BE2C (cell line): ENCODE results near the gene DTNA.

ENCODE experiments used
- DNase-seq: peaks from one replicate; pipeline ENCODE4 v3.0.0-alpha.2; 2020
- H3K27me3 ChIP-seq: fragments of 250-450 bp; sonication (Bioruptor Pico); 2 replicates; pipeline ENCODE4 v1.5.1; 2020; ENCODE audit warnings: mild to moderate bottlenecking
- H3K36me3 ChIP-seq: fragments of 250-450 bp; sonication (Bioruptor Pico); 2 replicates; pipeline ENCODE4 v1.5.1; 2020; ENCODE audit warnings: mild to moderate bottlenecking
- H3K4me1 ChIP-seq: fragments of 250-450 bp; sonication (Bioruptor Pico); 2 replicates; pipeline ENCODE4 v1.5.1; 2020
- H3K4me3 ChIP-seq: 2 replicates; pipeline ENCODE4 v1.5.1; 2011; ENCODE audit warnings: low read depth, low read length
- H3K9me3 ChIP-seq: fragments of 250-450 bp; sonication (Bioruptor Pico); 2 replicates; pipeline ENCODE4 v1.5.1; 2020
- CTCF ChIP-seq: IDR thresholded peaks from 2 replicates; pipeline ENCODE4 v1.5.1; 2012; ENCODE audit warnings: mild to moderate bottlenecking, low read depth, low read length

Gene DTNA

GRCh38 chr18:34848156-34848555, 138.1 kb downstream of the DTNA start:
- no peak overlapping the region for H3K4me3 ChIP-seq
- no peaks in the 10 kb centered on the region for H3K9me3 ChIP-seq
- no peaks in the 10 kb centered on the region for H3K4me1 ChIP-seq
- no peaks in the 10 kb centered on the region for H3K36me3 ChIP-seq
- no peaks in the 10 kb centered on the region for H3K27me3 ChIP-seq
- no peak for TF ChIP-seq CTCF
- DNase-seq, result no peak

GRCh38 chr18:34848695-34849094, 138.6 kb downstream of the DTNA start:
- Histone ChIP-seq H3K4me3 (no peak overlapping the region), H3K27me3 (no peaks in the 10 kb centered on the region), H3K36me3 (no peaks in the 10 kb centered on the region), H3K9me3 (no peaks in the 10 kb centered on the region), H3K4me1 (no peaks in the 10 kb centered on the region)
- TF ChIP-seq CTCF, result no peak
- DNase-seq, result no peak

- H3K27me3 ChIP-seq, result no peaks in the 10 kb centered on the region
- TF ChIP-seq CTCF, result no peak
- DNase-seq, result no peak
- no peaks in the 10 kb centered on the region for H3K9me3 ChIP-seq
- no peak overlapping the region for H3K4me3 ChIP-seq
- no peaks in the 10 kb centered on the region for H3K36me3 ChIP-seq
- no peaks in the 10 kb centered on the region for H3K4me1 ChIP-seq
These were observed 147.2 kb downstream of the DTNA start for GRCh38 chr18:34857320-34857719.

- no peak for DNase-seq
- no peak for TF ChIP-seq CTCF
- no peak overlapping the region for H3K4me3 ChIP-seq
- H3K4me1 ChIP-seq, result no peaks in the 10 kb centered on the region
- no peaks in the 10 kb centered on the region for H3K27me3 ChIP-seq
- no peaks in the 10 kb centered on the region for H3K9me3 ChIP-seq
- no peaks in the 10 kb centered on the region for H3K36me3 ChIP-seq
These were observed 148.1 kb downstream of the DTNA start for GRCh38 chr18:34858188-34858587.

- Histone ChIP-seq H3K27me3 (no peaks in the 10 kb centered on the region), H3K4me1 (no peaks in the 10 kb centered on the region)
- DNase-seq, result no peak
These were observed 149.4 kb downstream of the DTNA start for GRCh38 chr18:34859496-34859895.

GRCh38 chr18:34862561-34862960, 152.5 kb downstream of the DTNA start:
- Histone ChIP-seq H3K27me3 (no peaks in the 10 kb centered on the region), H3K36me3 (no peaks in the 10 kb centered on the region), H3K4me3 (no peak overlapping the region), H3K4me1 (no peaks in the 10 kb centered on the region; the same call in 1 of the 2 replicates), H3K9me3 (no peaks in the 10 kb centered on the region)
- no peak for TF ChIP-seq CTCF
- no peak for DNase-seq

More at GRCh38 chr18:34859496-34859895, 149.4 kb downstream of the DTNA start:
- no peak for TF ChIP-seq CTCF
- Histone ChIP-seq H3K9me3 (no peaks in the 10 kb centered on the region), H3K36me3 (no peaks in the 10 kb centered on the region), H3K4me3 (no peak overlapping the region)
